ENCODE results near the gene ARTN. TPM values are rescaled to one million over a fixed set of nuclear protein-coding genes. Genes with fewer than 3 reads are reported as not detected.

ARTN gene
- total RNA-seq, 3 donors from 2014 or later (not counting 1 experiment from before 2014, with no cell fraction given): 1.4 TPM; not detected in 2

- Histone ChIP-seq H3K4me3 (ENCODE audit: low read length) (no peak overlapping the region), H3K4me1 (ENCODE audit: control insufficient read depth, insufficient read depth, low read length) (peaks cover 30% of the 10 kb centered on the region), H3K36me3 (ENCODE audit: control insufficient read depth, insufficient read depth, low read length) (no peaks in the 10 kb centered on the region), H3K27me3 (ENCODE audit: control insufficient read depth, insufficient read depth, low read length) (peaks cover 31% of the 10 kb centered on the region), H3K9me3 (ENCODE audit: control insufficient read depth, insufficient read depth, low read length) (no peaks in the 10 kb centered on the region), H3K27ac (ENCODE audit: low read length) (no peak overlapping the region)
- Mint-ChIP-seq H3K27ac (no peak overlapping the region), H3K27me3 (ENCODE audit: low read depth in 2 of 2) (peaks cover 19 to 28% of the 10 kb centered on the region in 2 donors), H3K36me3 (no peaks in the 10 kb centered on the region), H3K9me3 (no peaks in the 10 kb centered on the region), H3K4me1 (peaks cover 0 to 25% of the 10 kb centered on the region in 2 donors), H3K4me3 (no peak overlapping the region)
- WGBS (ENCODE audit: insufficient coverage): 12% methylated on average over 48 of the region's 48 CpGs
- no peak for TF ChIP-seq CTCF (IDR thresholded peaks at IDR 0.05)
- ATAC-seq: no peak
- intact Hi-C loops (cut with micrococcal nuclease): no loop called here
- DNase-seq: no peak
Measured at GRCh38 chr1:43935711-43936427, 2.3 kb downstream of the ARTN start.

DNA sequence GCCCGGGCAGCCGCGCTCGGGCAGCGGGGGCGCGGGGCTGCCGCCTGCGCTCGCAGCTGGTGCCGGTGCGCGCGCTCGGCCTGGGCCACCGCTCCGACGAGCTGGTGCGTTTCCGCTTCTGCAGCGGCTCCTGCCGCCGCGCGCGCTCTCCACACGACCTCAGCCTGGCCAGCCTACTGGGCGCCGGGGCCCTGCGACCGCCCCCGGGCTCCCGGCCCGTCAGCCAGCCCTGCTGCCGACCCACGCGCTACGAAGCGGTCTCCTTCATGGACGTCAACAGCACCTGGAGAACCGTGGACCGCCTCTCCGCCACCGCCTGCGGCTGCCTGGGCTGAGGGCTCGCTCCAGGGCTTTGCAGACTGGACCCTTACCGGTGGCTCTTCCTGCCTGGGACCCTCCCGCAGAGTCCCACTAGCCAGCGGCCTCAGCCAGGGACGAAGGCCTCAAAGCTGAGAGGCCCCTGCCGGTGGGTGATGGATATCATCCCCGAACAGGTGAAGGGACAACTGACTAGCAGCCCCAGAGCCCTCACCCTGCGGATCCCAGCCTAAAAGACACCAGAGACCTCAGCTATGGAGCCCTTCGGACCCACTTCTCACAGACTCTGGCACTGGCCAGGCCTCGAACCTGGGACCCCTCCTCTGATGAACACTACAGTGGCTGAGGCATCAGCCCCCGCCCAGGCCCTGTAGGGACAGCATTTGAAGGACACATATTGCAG is 3.0 kb downstream of the ARTN start:
- Histone ChIP-seq H3K9me3 (ENCODE audit: control insufficient read depth, insufficient read depth, low read length) (no peaks in the 10 kb centered on the region), H3K27ac (ENCODE audit: low read length) (no peak overlapping the region), H3K36me3 (ENCODE audit: control insufficient read depth, insufficient read depth, low read length) (no peaks in the 10 kb centered on the region), H3K4me3 (ENCODE audit: low read length) (no peak overlapping the region), H3K27me3 (ENCODE audit: control insufficient read depth, insufficient read depth, low read length) (peaks cover 31% of the 10 kb centered on the region), H3K4me1 (ENCODE audit: control insufficient read depth, insufficient read depth, low read length) (peaks cover 30% of the 10 kb centered on the region)
- no peak overlapping the region for H3K27ac Mint-ChIP-seq
- no peaks in the 10 kb centered on the region for H3K36me3 Mint-ChIP-seq
- peak; percentile 44 to 64 (median 54) for ATAC-seq
- peaks cover 19 to 28% of the 10 kb centered on the region in 2 donors for H3K27me3 Mint-ChIP-seq (ENCODE audit: low read depth in 2 of 2)
- intact Hi-C loops (cut with micrococcal nuclease): no loop called here
- H3K4me1 Mint-ChIP-seq: peaks cover 0 to 25% of the 10 kb centered on the region in 2 donors
- WGBS (ENCODE audit: insufficient coverage): 13% methylated on average over 56 of the region's 56 CpGs
- peak overlapping the region; percentile 79 for H3K4me3 Mint-ChIP-seq
- no peaks in the 10 kb centered on the region for H3K9me3 Mint-ChIP-seq
- no peak for TF ChIP-seq CTCF (IDR thresholded peaks at IDR 0.05)
- DNase-seq: peak in 1 of 2 donors; percentile 43

GRCh38 chr1:43937179-43937865 is 3.7 kb downstream of the ARTN start:
- Mint-ChIP-seq H3K27ac (no peak overlapping the region), H3K4me3 (no peak overlapping the region), H3K27me3 (ENCODE audit: low read depth in 2 of 2) (peaks cover 19 to 28% of the 10 kb centered on the region in 2 donors), H3K4me1 (peaks cover 0 to 25% of the 10 kb centered on the region in 2 donors), H3K36me3 (no peaks in the 10 kb centered on the region), H3K9me3 (no peaks in the 10 kb centered on the region)
- WGBS (ENCODE audit: insufficient coverage): 96% methylated on average over 8 of the region's 8 CpGs
- intact Hi-C loops (cut with micrococcal nuclease): no loop called here
- Histone ChIP-seq H3K9me3 (ENCODE audit: control insufficient read depth, insufficient read depth, low read length) (no peaks in the 10 kb centered on the region), H3K4me1 (ENCODE audit: control insufficient read depth, insufficient read depth, low read length) (peaks cover 30% of the 10 kb centered on the region), H3K27me3 (ENCODE audit: control insufficient read depth, insufficient read depth, low read length) (peaks cover 31% of the 10 kb centered on the region), H3K4me3 (ENCODE audit: low read length) (no peak overlapping the region), H3K27ac (ENCODE audit: low read length) (no peak overlapping the region), H3K36me3 (ENCODE audit: control insufficient read depth, insufficient read depth, low read length) (no peaks in the 10 kb centered on the region)
- no peak for ATAC-seq
- TF ChIP-seq CTCF (IDR thresholded peaks at IDR 0.05): no peak
- no peak for DNase-seq

Measured in natural killer cell (primary cell).